Progenitor cell of endocrine pancreas (in vitro differentiated cells): ENCODE measurements around the gene HCN3. TPM values are rescaled to one million over a fixed set of nuclear protein-coding genes. Genes with fewer than 3 reads are reported as not detected.

Experiments
- DNase-seq: peaks from one replicate; pipeline ENCODE4 v3.0.0; 2021; ENCODE audit warnings: low spot score; ENCODE audit not compliant: unreplicated experiment
- H3K27ac Mint-ChIP-seq: 2 replicates; pipeline ENCODE4 v1.8.0; 2021; ENCODE audit warnings: mild to moderate bottlenecking, moderate library complexity, mixed read lengths
- H3K27me3 Mint-ChIP-seq: 2 replicates; pipeline ENCODE4 v1.8.0; 2021; ENCODE audit warnings: mixed read lengths
- H3K36me3 Mint-ChIP-seq: 2 replicates; pipeline ENCODE4 v1.8.0; 2022; ENCODE audit warnings: mixed read lengths; ENCODE audit not compliant: insufficient read depth
- H3K4me1 Mint-ChIP-seq: 2 replicates; pipeline ENCODE4 v1.8.0; 2021; ENCODE audit warnings: low read depth, mixed read lengths
- H3K4me3 Mint-ChIP-seq: 2 replicates; pipeline ENCODE4 v1.8.0; 2021; ENCODE audit warnings: low read depth, mild to moderate bottlenecking, moderate library complexity, mixed read lengths
- H3K9me3 Mint-ChIP-seq: 2 replicates; pipeline ENCODE4 v1.8.0; 2021; ENCODE audit warnings: low read depth, mixed read lengths
- CTCF ChIP-seq: fragments of 200-600 bp; sonication (generic); IDR thresholded peaks from one replicate; pipeline ENCODE4 v1.5.0; 2021; ENCODE audit warnings: antibody characterized with exemption, mild to moderate bottlenecking; ENCODE audit not compliant: unreplicated experiment
- total RNA-seq: library from RNA; stranded (reverse); gene quantifications from 2 replicates; pipeline ENCODE4 v1.2.1, GENCODE V29; 2021

HCN3 gene
- total RNA-seq, 1 donor from 2014 or later: 15.6 TPM

- no peaks in the 10 kb centered on the region for H3K27me3 Mint-ChIP-seq
- H3K9me3 Mint-ChIP-seq: no peaks in the 10 kb centered on the region
- no peak overlapping the region for H3K27ac Mint-ChIP-seq
- no peak overlapping the region for H3K4me3 Mint-ChIP-seq
- no peak for TF ChIP-seq CTCF
- no peak for DNase-seq
- H3K4me1 Mint-ChIP-seq: peaks cover 22% of the 10 kb centered on the region
- H3K36me3 Mint-ChIP-seq: peaks cover 14% of the 10 kb centered on the region
These were observed 40.8 kb downstream of the HCN3 start for GRCh38 chr1:155318082-155318481.

DNA sequence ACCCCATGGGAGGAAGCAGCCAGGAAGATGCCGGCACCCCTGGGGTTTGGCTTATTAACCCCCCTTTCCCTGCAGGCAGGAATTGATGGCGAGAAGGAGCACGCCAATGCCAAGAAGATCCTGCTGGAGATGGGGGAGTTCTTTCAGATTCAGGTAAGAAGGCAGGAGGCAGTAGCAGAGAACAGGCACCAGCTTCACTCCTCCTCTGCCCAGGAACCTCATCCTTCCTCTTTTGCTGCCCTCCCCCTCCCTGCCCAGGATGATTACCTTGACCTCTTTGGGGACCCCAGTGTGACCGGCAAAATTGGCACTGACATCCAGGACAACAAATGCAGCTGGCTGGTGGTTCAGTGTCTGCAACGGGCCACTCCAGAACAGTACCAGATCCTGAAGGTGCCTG is 42.3 kb downstream of the HCN3 start:
- Mint-ChIP-seq H3K27me3 (no peaks in the 10 kb centered on the region), H3K36me3 (peaks cover 8% of the 10 kb centered on the region), H3K9me3 (no peaks in the 10 kb centered on the region), H3K4me3 (no peak overlapping the region), H3K27ac (no peak overlapping the region), H3K4me1 (peaks cover 22% of the 10 kb centered on the region)
- no peak for DNase-seq
- no peak for TF ChIP-seq CTCF

DNA sequence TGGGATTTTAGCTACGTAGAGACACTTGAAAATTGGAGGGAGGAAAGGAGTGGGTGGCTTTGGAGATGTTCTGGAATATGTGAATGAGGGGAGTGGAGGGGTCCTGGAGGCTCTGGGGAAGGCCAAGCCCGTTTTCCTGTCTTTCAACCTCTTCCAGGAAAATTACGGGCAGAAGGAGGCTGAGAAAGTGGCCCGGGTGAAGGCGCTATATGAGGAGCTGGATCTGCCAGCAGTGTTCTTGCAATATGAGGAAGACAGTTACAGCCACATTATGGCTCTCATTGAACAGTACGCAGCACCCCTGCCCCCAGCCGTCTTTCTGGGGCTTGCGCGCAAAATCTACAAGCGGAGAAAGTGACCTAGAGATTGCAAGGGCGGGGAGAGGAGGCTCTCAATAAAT is 43.0 kb downstream of the HCN3 start:
- TF ChIP-seq CTCF: no peak
- peak overlapping the region; percentile 70 for H3K4me3 Mint-ChIP-seq
- no peak overlapping the region for H3K27ac Mint-ChIP-seq
- H3K36me3 Mint-ChIP-seq: peaks cover 8% of the 10 kb centered on the region
- H3K4me1 Mint-ChIP-seq: peaks cover 22% of the 10 kb centered on the region
- H3K27me3 Mint-ChIP-seq: no peaks in the 10 kb centered on the region
- DNase-seq: no peak
- no peaks in the 10 kb centered on the region for H3K9me3 Mint-ChIP-seq

- H3K4me1 Mint-ChIP-seq: peaks cover 26% of the 10 kb centered on the region
- peak within 1 kb of the TSS; percentile 70 for H3K4me3 Mint-ChIP-seq
- DNase-seq: peak; percentile 35
These were observed 43.7 kb downstream of the HCN3 start, which contains the start of gene RUSC1 for GRCh38 chr1:155320661-155321617. Gene RUSC1, plus strand, starts transcription at chr1:155320894. Its CDS starts 880 bp downstream, at chr1:155321774.

More at GRCh38 chr1:155320661-155321617, 43.7 kb downstream of the HCN3 start, which contains the start of gene RUSC1:
- TF ChIP-seq CTCF: no peak
- Mint-ChIP-seq H3K36me3 (peaks cover 8% of the 10 kb centered on the region), H3K27me3 (no peaks in the 10 kb centered on the region), H3K27ac (peak within 1 kb of the TSS; percentile 20), H3K9me3 (no peaks in the 10 kb centered on the region)
